Cardiac fibroblast (primary cell): ENCODE results near the gene PDZD8.
"Not testable (repeated sequence)": the region's sequence is repeated elsewhere in the genome, so short reads cannot be mapped to it uniquely, and the experiment has no call there.

Source experiments
- DNase-seq, 2 donors: peaks; one replicate each; pipeline versions ENCODE4 v3.0.0 to v3.0.0-alpha.2; 2010; ENCODE audit warnings: low read depth in 2 of 2
- H3K4me3 ChIP-seq, 2 donors: replicated peaks in 1 of 2; 1 replicate in 1 of 2; 2 replicates in 1 of 2; pipeline ENCODE4 v1.5.1; 2011; ENCODE audit warnings: low read depth in 2 of 2, low read length in 2 of 2, mild to moderate bottlenecking in 2 of 2, moderate library complexity in 1 of 2
- TF ChIP-seq, protein P1 (sequence below): IDR thresholded peaks from one replicate; pipeline ENCODE4 v1.5.1; 2011; ENCODE audit warnings: low read depth, mild to moderate bottlenecking, low read length, inconsistent platforms

Gene PDZD8

DNA sequence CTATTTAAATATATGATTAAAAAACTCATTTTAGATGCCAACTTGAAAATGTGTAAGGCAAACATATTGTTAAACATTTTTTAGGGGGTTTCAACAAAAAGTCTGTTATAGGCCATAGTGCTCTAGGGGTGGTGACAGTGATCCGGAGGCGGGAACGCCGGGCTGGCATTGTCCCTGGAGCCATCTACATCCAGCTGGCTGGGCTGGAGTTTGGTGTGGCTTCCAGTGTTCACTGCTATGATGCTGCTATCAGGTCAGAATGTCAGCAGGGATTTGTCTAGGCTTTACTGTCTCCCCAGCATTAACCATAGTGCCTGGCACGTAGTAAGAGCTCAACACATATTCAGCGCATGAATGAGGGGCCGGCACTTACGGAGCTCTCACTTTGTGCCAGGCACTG lies 136.2 kb downstream of the PDZD8 start:
- TF ChIP-seq, protein P1, sequence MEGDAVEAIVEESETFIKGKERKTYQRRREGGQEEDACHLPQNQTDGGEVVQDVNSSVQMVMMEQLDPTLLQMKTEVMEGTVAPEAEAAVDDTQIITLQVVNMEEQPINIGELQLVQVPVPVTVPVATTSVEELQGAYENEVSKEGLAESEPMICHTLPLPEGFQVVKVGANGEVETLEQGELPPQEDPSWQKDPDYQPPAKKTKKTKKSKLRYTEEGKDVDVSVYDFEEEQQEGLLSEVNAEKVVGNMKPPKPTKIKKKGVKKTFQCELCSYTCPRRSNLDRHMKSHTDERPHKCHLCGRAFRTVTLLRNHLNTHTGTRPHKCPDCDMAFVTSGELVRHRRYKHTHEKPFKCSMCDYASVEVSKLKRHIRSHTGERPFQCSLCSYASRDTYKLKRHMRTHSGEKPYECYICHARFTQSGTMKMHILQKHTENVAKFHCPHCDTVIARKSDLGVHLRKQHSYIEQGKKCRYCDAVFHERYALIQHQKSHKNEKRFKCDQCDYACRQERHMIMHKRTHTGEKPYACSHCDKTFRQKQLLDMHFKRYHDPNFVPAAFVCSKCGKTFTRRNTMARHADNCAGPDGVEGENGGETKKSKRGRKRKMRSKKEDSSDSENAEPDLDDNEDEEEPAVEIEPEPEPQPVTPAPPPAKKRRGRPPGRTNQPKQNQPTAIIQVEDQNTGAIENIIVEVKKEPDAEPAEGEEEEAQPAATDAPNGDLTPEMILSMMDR = no peak
- no peak overlapping the region for H3K4me3 ChIP-seq
- no peak for DNase-seq

DNA sequence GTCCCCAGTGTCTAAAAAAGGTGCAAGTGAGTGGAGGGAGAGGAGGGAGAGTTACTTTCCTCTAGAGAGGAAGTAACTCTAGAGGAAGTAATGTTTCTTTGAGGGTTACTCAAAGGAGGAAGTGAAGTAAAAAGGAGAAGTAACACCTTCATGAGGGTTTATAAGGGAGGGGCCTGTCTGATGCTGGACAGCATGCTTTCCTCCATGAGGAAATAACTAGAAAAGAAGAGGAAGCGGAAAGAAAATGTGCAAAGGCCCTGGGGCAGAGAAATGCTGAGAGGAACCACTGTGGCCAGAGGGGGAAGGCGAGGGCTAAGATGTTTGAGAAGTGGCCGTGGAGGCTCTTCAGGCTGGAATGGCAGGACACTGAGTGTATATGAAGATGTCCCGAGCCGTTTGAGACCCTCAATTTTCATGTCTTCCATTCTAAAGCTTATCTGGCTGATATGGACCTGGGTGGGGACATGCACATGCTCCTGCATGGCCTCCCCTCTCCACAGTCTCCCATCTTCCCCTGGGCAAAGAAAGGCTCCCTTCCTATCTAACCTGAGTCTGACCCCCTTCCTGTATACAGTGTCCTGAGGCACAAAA lies 137.7 kb downstream of the PDZD8 start:
- H3K4me3 ChIP-seq = no peak overlapping the region
- TF ChIP-seq, protein P1 = no peak
- no peak for DNase-seq

DNA sequence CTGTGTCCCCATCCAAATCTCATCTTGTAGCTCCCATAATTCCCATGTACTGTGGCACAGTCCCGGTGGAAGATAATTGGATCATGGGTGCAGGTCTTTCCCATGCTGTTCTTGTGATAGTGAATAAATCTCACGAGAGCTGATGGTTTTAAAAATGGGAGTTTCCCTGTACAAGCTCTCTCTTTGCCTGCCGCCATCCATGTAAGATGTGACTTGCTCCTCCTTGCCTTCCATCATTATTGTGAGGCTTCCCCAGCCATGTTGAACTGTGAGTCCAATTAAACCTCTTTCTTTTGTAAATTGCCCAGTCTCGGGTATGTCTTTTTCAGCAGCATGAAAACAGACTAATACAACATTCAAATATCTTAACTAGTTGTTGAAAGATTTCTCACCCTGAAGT lies 145.1 kb downstream of the PDZD8 start:
- DNase-seq, H3K4me3 ChIP-seq: not testable (repeated sequence)

DNA sequence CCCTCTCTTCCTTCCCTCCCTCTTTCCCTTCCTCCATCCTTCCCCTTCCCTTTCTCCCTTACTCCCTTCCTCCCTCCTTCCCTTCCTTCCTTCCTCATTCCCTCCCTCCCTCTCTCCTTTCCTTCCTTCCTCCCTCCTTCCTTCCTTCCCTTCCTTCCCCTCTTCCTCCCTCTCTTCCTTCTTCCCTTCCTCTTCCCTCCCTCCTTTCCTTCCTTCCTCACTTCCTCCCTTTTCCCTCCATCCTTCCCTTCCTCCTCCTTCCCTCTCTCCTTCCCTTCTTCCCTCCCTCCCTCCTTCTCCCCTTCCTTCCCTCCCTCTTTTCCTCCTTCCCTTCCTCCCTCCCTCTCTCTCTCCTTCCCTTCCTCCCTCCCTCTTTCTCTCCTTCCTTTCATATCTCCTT lies 147.0 kb downstream of the PDZD8 start:
- DNase-seq = no peak
- TF ChIP-seq, protein P1 = no peak
- H3K4me3 ChIP-seq = no peak overlapping the region
